ENCODE data around the gene ENC1.

Gene ENC1

GRCh38 chr5:74616236-74617146 lies 24.0 kb downstream of the ENC1 start:
- intact Hi-C loops (cut with DNase I; ENCODE audit: low total_unique reads), result no loop called here
- TF ChIP-seq CTCF (IDR thresholded peaks at IDR 0.05), result no peak
- H3K4me1 ChIP-seq, result no peaks in the 10 kb centered on the region
- H3K4me3 ChIP-seq, result no peak overlapping the region
- H3K36me3 ChIP-seq, result no peaks in the 10 kb centered on the region
- no peaks in the 10 kb centered on the region for H3K9me3 ChIP-seq
- no peak for DNase-seq
- H3K27me3 ChIP-seq, result peaks cover 0 to 6% of the 10 kb centered on the region in 2 donors
- H3K27ac ChIP-seq, result no peak overlapping the region

GRCh38 chr5:74613283-74613682 lies 27.2 kb downstream of the ENC1 start:
- H3K4me1 ChIP-seq, result no peaks in the 10 kb centered on the region
- H3K27me3 ChIP-seq, result no peaks in the 10 kb centered on the region
- no peak overlapping the region for H3K27ac ChIP-seq
- H3K9me3 ChIP-seq, result no peaks in the 10 kb centered on the region
- no peak for DNase-seq
- no peak overlapping the region for H3K4me3 ChIP-seq
- intact Hi-C loops (cut with DNase I; ENCODE audit: low total_unique reads), result no loop called here
- TF ChIP-seq CTCF (IDR thresholded peaks at IDR 0.05), result no peak
- no peaks in the 10 kb centered on the region for H3K36me3 ChIP-seq

- TF ChIP-seq CTCF (IDR thresholded peaks at IDR 0.05), result no peak
- H3K4me3 ChIP-seq, result no peak overlapping the region
- no peak for DNase-seq
- no peaks in the 10 kb centered on the region for H3K9me3 ChIP-seq
- no peaks in the 10 kb centered on the region for H3K4me1 ChIP-seq
- intact Hi-C loops (cut with DNase I; ENCODE audit: low total_unique reads), result no loop called here
- H3K27ac ChIP-seq, result no peak overlapping the region
- H3K27me3 ChIP-seq, result no peaks in the 10 kb centered on the region
- no peaks in the 10 kb centered on the region for H3K36me3 ChIP-seq
These were observed 28.5 kb downstream of the ENC1 start for GRCh38 chr5:74612045-74612444.

GRCh38 chr5:74608736-74609601 lies 31.6 kb downstream of the ENC1 start:
- intact Hi-C loops (cut with DNase I; ENCODE audit: low total_unique reads), result no loop called here
- H3K36me3 ChIP-seq, result no peaks in the 10 kb centered on the region
- no peaks in the 10 kb centered on the region for H3K27me3 ChIP-seq
- H3K4me1 ChIP-seq, result no peaks in the 10 kb centered on the region
- no peak overlapping the region for H3K27ac ChIP-seq
- no peaks in the 10 kb centered on the region for H3K9me3 ChIP-seq
- H3K4me3 ChIP-seq, result no peak overlapping the region
- no peak for DNase-seq
- no peak for TF ChIP-seq CTCF (IDR thresholded peaks at IDR 0.05)

GRCh38 chr5:74605759-74606158 lies 34.8 kb downstream of the ENC1 start:
- DNase-seq, result no peak
- Histone ChIP-seq H3K9me3 (no peaks in the 10 kb centered on the region), H3K4me1 (no peaks in the 10 kb centered on the region), H3K27ac (no peak overlapping the region), H3K4me3 (no peak overlapping the region), H3K27me3 (no peaks in the 10 kb centered on the region), H3K36me3 (no peaks in the 10 kb centered on the region)
- intact Hi-C loops (cut with DNase I; ENCODE audit: low total_unique reads), result no loop called here
- no peak for TF ChIP-seq CTCF (IDR thresholded peaks at IDR 0.05)
